ENCODE results near the gene RBMS1. TPM values are rescaled to one million over a fixed set of nuclear protein-coding genes. Genes with fewer than 3 reads are reported as not detected.

Gene RBMS1
- total RNA-seq, 5 donors from 2014 or later (not counting 1 experiment from before 2014, with no cell fraction given), result 94.2 to 137 (median 105) TPM

GRCh38 chr2:160477032-160477431 is 16.6 kb downstream of the RBMS1 start:
- Mint-ChIP-seq H3K9me3 (no peaks in the 10 kb centered on the region), H3K27ac (peak overlapping the region; percentile 55 to 79), H3K36me3 (peaks cover 6% of the 10 kb centered on the region), H3K27me3 (no peaks in the 10 kb centered on the region), H3K4me3 (peak overlapping the region in 1 of 3 donors; percentile 39), H3K4me1 (peaks cover 71 to 85% (median 71%) of the 10 kb centered on the region in 3 donors)
- H3K27ac ChIP-seq (ENCODE audit: low read length), result no peak overlapping the region
- WGBS (ENCODE audit: insufficient coverage), result 98% methylated on average over 5 of the region's 7 CpGs
- DNase-seq, result no peak
- peaks cover 21 to 40% of the 10 kb centered on the region in 2 experiments for H3K4me1 ChIP-seq (ENCODE audit: control insufficient read depth in 1 of 2, extremely low read depth in 1 of 2, insufficient read depth in 2 of 2, low read length in 2 of 2)
- POLR2A ChIA-PET, result interaction anchor here in 1 of 2 donors (0.5 kb wide), 1 partner anchor 96 kb away, joined by 3 read pairs; no protein-coding TSS in a partner anchor
- H3K9me3 ChIP-seq, result no peaks in the 10 kb centered on the region
- CTCF ChIA-PET, result interaction anchor here in 1 of 2 donors (0.6 kb wide), 1 partner anchor 587 kb away, joined by 3 read pairs; no protein-coding TSS in a partner anchor
- no peaks in the 10 kb centered on the region for H3K27me3 ChIP-seq (replicated peaks in 1 of 2; ENCODE audit: control insufficient read depth in 2 of 2, extremely low read depth in 1 of 2, insufficient read depth in 2 of 2, low read length in 1 of 2)
- no peak for ATAC-seq (replicated peaks in 1 of 4)
- no peaks in the 10 kb centered on the region for H3K36me3 ChIP-seq (ENCODE audit: control insufficient read depth in 2 of 2, extremely low read depth in 1 of 2, insufficient read depth in 1 of 2, low read length in 1 of 2)
- H3K4me3 ChIP-seq (ENCODE audit: control insufficient read depth in 1 of 2, extremely low read depth in 1 of 2, low read length in 1 of 2), result no peak overlapping the region

DNA sequence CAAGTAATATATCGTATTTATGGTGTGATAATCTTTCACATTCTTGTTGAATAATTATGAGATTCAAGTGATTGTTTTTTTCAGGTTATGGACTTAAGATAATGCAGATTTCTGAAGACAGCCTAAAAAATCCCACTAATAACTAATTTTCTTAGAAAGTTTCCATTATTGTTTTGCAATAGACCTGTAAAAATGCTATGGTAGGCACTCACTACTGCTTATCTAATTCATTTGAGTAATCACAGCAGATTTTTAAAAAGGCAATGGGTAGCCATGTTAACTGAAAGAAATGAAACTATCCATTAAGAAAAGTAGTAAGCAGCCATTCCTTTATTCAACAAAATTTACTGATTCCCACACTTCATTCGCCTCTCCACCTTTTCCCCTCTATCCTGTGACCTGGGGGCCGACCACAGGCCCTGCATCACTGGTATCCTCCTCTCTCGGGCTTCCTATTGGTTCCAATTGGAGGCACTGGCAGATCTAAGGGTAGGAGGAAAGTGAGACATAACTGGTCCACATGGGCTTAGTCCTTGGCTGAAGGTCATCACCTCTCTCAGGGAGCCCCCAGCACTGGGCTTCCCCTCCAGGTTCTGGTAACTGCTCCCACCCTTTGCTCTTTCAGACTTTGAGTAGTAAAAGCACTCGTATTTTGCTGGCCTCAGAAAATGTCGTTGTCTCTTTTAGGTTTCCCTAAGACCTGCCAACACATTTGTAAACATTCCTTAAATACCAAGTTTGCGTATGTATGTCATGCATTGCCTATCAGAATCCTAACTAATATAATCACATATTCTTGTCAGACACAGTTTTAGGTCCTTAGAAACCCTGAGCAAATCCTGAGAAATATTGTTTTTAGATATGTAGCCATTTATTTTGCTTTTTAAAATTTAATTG is 18.5 kb downstream of the RBMS1 start:
- Histone ChIP-seq H3K9me3 (no peaks in the 10 kb centered on the region), H3K27ac (ENCODE audit: low read length) (peak overlapping the region; percentile 61), H3K27me3 (replicated peaks in 1 of 2; ENCODE audit: control insufficient read depth in 2 of 2, extremely low read depth in 1 of 2, insufficient read depth in 2 of 2, low read length in 1 of 2) (no peaks in the 10 kb centered on the region), H3K4me3 (ENCODE audit: control insufficient read depth in 1 of 2, extremely low read depth in 1 of 2, low read length in 1 of 2) (no peak overlapping the region), H3K4me1 (ENCODE audit: control insufficient read depth in 1 of 2, extremely low read depth in 1 of 2, insufficient read depth in 2 of 2, low read length in 2 of 2) (peaks cover 15 to 36% of the 10 kb centered on the region in 2 experiments), H3K36me3 (ENCODE audit: control insufficient read depth in 2 of 2, extremely low read depth in 1 of 2, insufficient read depth in 1 of 2, low read length in 1 of 2) (no peaks in the 10 kb centered on the region)
- CTCF ChIA-PET, result no interaction called here
- H3K9me3 Mint-ChIP-seq, result no peaks in the 10 kb centered on the region
- peak overlapping the region; percentile 54 to 70 (median 66) for H3K4me3 Mint-ChIP-seq
- POLR2A ChIA-PET, result no interaction called here
- WGBS (ENCODE audit: insufficient coverage), result 76% methylated on average over 2 of the region's 7 CpGs
- no peak for ATAC-seq (replicated peaks in 1 of 4)
- H3K27ac Mint-ChIP-seq, result peak overlapping the region; percentile 88 to 89
- H3K27me3 Mint-ChIP-seq, result no peaks in the 10 kb centered on the region
- DNase-seq, result no peak
- H3K4me1 Mint-ChIP-seq, result peaks cover 71 to 87% (median 78%) of the 10 kb centered on the region in 3 donors
- peaks cover 6% of the 10 kb centered on the region for H3K36me3 Mint-ChIP-seq

DNA sequence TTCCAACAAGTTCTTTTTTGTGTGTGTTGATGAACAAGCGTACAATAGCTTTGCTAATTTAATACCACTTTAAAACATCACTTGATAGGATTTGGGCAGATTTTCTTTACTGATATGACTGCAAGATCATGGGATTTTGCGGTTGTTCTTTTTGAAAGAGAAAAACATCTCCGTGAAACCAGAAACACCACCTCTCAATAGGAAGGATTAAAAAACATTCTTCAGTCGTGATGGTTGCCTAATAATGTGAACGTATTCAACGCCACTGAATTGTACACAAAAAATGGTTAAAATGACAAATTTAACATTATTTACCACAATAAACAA is 19.3 kb downstream of the RBMS1 start:
- DNase-seq (peak in 1 of 35 experiments; percentile 57), ATAC-seq (replicated peaks in 1 of 4) (peak in 1 of 4 experiments; percentile 73)
- Histone ChIP-seq H3K4me1 (ENCODE audit: control insufficient read depth in 1 of 2, extremely low read depth in 1 of 2, insufficient read depth in 2 of 2, low read length in 2 of 2) (peaks cover 13 to 40% of the 10 kb centered on the region in 2 experiments), H3K4me3 (ENCODE audit: control insufficient read depth in 1 of 2, extremely low read depth in 1 of 2, low read length in 1 of 2) (no peak overlapping the region), H3K36me3 (ENCODE audit: control insufficient read depth in 2 of 2, extremely low read depth in 1 of 2, insufficient read depth in 1 of 2, low read length in 1 of 2) (no peaks in the 10 kb centered on the region), H3K27ac (ENCODE audit: low read length) (peak overlapping the region; percentile 61), H3K9me3 (no peaks in the 10 kb centered on the region), H3K27me3 (replicated peaks in 1 of 2; ENCODE audit: control insufficient read depth in 2 of 2, extremely low read depth in 1 of 2, insufficient read depth in 2 of 2, low read length in 1 of 2) (no peaks in the 10 kb centered on the region)
- Mint-ChIP-seq H3K4me3 (peak overlapping the region; percentile 54 to 70 (median 66)), H3K36me3 (peaks cover 6% of the 10 kb centered on the region), H3K4me1 (peaks cover 72 to 86% (median 79%) of the 10 kb centered on the region in 3 donors), H3K27ac (peak overlapping the region; percentile 88 to 89), H3K27me3 (no peaks in the 10 kb centered on the region), H3K9me3 (no peaks in the 10 kb centered on the region)
- ChIA-PET CTCF (no interaction called here), POLR2A (interaction anchor here in 1 of 2 donors (0.5 to 1.2 kb wide), 3 partner anchors 8 to 48 kb away, joined by 3 read pairs; no protein-coding TSS in a partner anchor)
- WGBS (ENCODE audit: insufficient coverage), result no CpG with 5 or more reads among the region's 6 CpGs

DNA sequence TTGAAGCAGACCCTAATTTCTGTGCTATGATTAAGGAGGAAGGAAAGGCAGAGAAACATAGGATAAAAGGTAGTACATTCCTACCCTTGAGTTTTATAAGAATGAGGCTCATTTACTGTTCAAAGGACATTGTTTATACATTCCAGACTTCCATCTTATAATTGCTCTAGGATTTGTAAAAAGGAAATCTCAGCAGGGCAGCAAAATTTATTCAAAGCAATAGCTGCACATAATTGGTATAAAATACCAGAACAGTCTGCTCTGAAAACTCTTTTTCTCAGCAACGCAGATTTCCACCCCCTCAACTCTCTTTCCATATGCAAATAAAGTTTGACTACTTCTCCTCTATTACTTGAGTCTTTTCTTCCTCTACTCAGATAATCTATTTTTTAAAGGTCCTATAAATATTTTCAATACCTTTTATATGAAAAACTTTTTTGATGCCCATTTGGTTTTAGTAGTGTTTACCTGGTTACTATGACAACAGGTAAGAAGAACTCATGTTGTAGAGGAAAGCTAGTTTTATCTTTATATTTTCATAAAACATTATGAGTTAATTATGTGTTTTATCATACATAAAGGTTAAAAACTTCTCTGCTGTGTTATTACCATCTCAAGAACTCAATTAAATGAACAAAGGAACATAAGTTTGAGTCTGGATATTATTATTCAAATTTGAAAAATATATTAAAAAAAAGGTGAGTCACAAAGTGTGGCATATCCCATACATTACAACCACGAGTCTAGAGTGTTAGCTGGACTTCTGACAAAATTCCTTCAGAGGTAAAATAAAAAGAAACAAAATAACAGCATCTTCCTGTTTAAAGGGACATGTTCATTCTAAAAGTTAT is 19.9 kb downstream of the RBMS1 start:
- CTCF ChIA-PET, result no interaction called here
- peaks cover 9 to 45% of the 10 kb centered on the region in 2 experiments for H3K4me1 ChIP-seq (ENCODE audit: control insufficient read depth in 1 of 2, extremely low read depth in 1 of 2, insufficient read depth in 2 of 2, low read length in 2 of 2)
- no peaks in the 10 kb centered on the region for H3K27me3 ChIP-seq (replicated peaks in 1 of 2; ENCODE audit: control insufficient read depth in 2 of 2, extremely low read depth in 1 of 2, insufficient read depth in 2 of 2, low read length in 1 of 2)
- DNase-seq (no peak), ATAC-seq (replicated peaks in 1 of 4) (peak in 1 of 4 experiments; percentile 45)
- H3K4me3 ChIP-seq (ENCODE audit: control insufficient read depth in 1 of 2, extremely low read depth in 1 of 2, low read length in 1 of 2), result no peak overlapping the region
- Mint-ChIP-seq H3K4me1 (peaks cover 72 to 86% (median 79%) of the 10 kb centered on the region in 3 donors), H3K4me3 (peak overlapping the region; percentile 54 to 70 (median 66)), H3K27ac (peak overlapping the region; percentile 88 to 89), H3K36me3 (peaks cover 6% of the 10 kb centered on the region), H3K9me3 (no peaks in the 10 kb centered on the region), H3K27me3 (no peaks in the 10 kb centered on the region)
- 80% methylated on average over 1 of the region's 2 CpGs for WGBS (ENCODE audit: insufficient coverage)
- POLR2A ChIA-PET, result interaction anchor here (0.5 to 1.2 kb wide), 5 partner anchors 9 to 71 kb away, joined by 3 to 4 read pairs (median 3); no protein-coding TSS in a partner anchor
- no peaks in the 10 kb centered on the region for H3K36me3 ChIP-seq (ENCODE audit: control insufficient read depth in 2 of 2, extremely low read depth in 1 of 2, insufficient read depth in 1 of 2, low read length in 1 of 2)
- H3K9me3 ChIP-seq, result no peaks in the 10 kb centered on the region
- peak overlapping the region; percentile 61 for H3K27ac ChIP-seq (ENCODE audit: low read length)

GRCh38 chr2:160472839-160473251 is 20.8 kb downstream of the RBMS1 start:
- Mint-ChIP-seq H3K27ac (peak overlapping the region; percentile 74 to 89), H3K4me3 (peak overlapping the region in 2 of 3 donors; percentile 17 to 54), H3K36me3 (peaks cover 4% of the 10 kb centered on the region), H3K4me1 (peaks cover 76 to 88% (median 79%) of the 10 kb centered on the region in 3 donors), H3K27me3 (no peaks in the 10 kb centered on the region), H3K9me3 (no peaks in the 10 kb centered on the region)
- no CpG with 5 or more reads among the region's 4 CpGs for WGBS (ENCODE audit: insufficient coverage)
- Histone ChIP-seq H3K4me3 (ENCODE audit: control insufficient read depth in 1 of 2, extremely low read depth in 1 of 2, low read length in 1 of 2) (no peak overlapping the region), H3K9me3 (no peaks in the 10 kb centered on the region), H3K4me1 (ENCODE audit: control insufficient read depth in 1 of 2, extremely low read depth in 1 of 2, insufficient read depth in 2 of 2, low read length in 2 of 2) (peaks cover 7 to 49% of the 10 kb centered on the region in 2 experiments), H3K36me3 (ENCODE audit: control insufficient read depth in 2 of 2, extremely low read depth in 1 of 2, insufficient read depth in 1 of 2, low read length in 1 of 2) (no peaks in the 10 kb centered on the region), H3K27ac (ENCODE audit: low read length) (peak overlapping the region; percentile 61), H3K27me3 (replicated peaks in 1 of 2; ENCODE audit: control insufficient read depth in 2 of 2, extremely low read depth in 1 of 2, insufficient read depth in 2 of 2, low read length in 1 of 2) (no peaks in the 10 kb centered on the region)
- ATAC-seq (replicated peaks in 1 of 4) (no peak), DNase-seq (no peak)
- CTCF ChIA-PET, result interaction anchor here in 1 of 2 donors (0.7 kb wide), 1 partner anchor 258 kb away, joined by 4 read pairs; no protein-coding TSS in a partner anchor
- POLR2A ChIA-PET, result interaction anchor here in 1 of 2 donors (1.0 to 1.1 kb wide), 2 partner anchors 17 to 20 kb away, joined by 3 to 5 read pairs; no protein-coding TSS in a partner anchor

Data from T-cell (primary cell).